Mesendoderm (in vitro differentiated cells): ENCODE data around the gene UGT1A9.

Experiments used
- DNase-seq: peaks from one replicate; pipeline ENCODE4 v3.0.0; 2013
- H2AK5ac ChIP-seq: 2 replicates; pipeline ENCODE4 v1.6.1; 2013; ENCODE audit warnings: low read length, inconsistent platforms
- H2BK120ac ChIP-seq: 2 replicates; pipeline ENCODE4 v1.6.1; 2013; ENCODE audit warnings: low read depth, mild to moderate bottlenecking, low read length, moderate library complexity, mixed read lengths
- H2BK15ac ChIP-seq: replicated peaks from 2 replicates; pipeline ENCODE4 v1.6.1; 2013; ENCODE audit warnings: low read depth, mild to moderate bottlenecking, moderate library complexity
- H2BK5ac ChIP-seq: 2 replicates; pipeline ENCODE4 v1.6.1; 2013; ENCODE audit warnings: low read length, inconsistent platforms
- H3K18ac ChIP-seq: 2 replicates; pipeline ENCODE4 v1.6.1; 2013; ENCODE audit warnings: mild to moderate bottlenecking, low read length, mixed read lengths
- H3K23ac ChIP-seq: one replicate; pipeline ENCODE4 v1.6.1; 2013; ENCODE audit warnings: low read length
- H3K27ac ChIP-seq: 2 replicates; pipeline ENCODE4 v1.5.1; 2013; ENCODE audit warnings: low read depth, mild to moderate bottlenecking, inconsistent platforms, low read length, moderate library complexity
- H3K27me3 ChIP-seq: 2 replicates; pipeline ENCODE4 v1.6.1; 2013; ENCODE audit warnings: low read length, control low read depth, mild to moderate bottlenecking, inconsistent platforms; ENCODE audit not compliant: insufficient read depth, poor library complexity
- H3K36me3 ChIP-seq: 2 replicates; pipeline ENCODE4 v1.6.1; 2013; ENCODE audit warnings: low read length, inconsistent platforms; ENCODE audit not compliant: control insufficient read depth, insufficient read depth
- H3K4ac ChIP-seq: one replicate; pipeline ENCODE4 v1.6.1; 2013; ENCODE audit warnings: low read depth, mild to moderate bottlenecking, low read length, moderate library complexity
- H3K4me1 ChIP-seq: 2 replicates; pipeline ENCODE4 v1.6.1; 2013; ENCODE audit warnings: low read depth, low read length, inconsistent platforms; ENCODE audit not compliant: control insufficient read depth
- H3K4me2 ChIP-seq: 2 replicates; pipeline ENCODE4 v1.6.1; 2013; ENCODE audit warnings: low read length
- H3K4me3 ChIP-seq: 2 replicates; pipeline ENCODE4 v1.5.1; 2013; ENCODE audit warnings: mild to moderate bottlenecking, low read length
- H3K56ac ChIP-seq: one replicate; pipeline ENCODE4 v1.6.1; 2013; ENCODE audit warnings: low read length
- H3K79me1 ChIP-seq: 2 replicates; pipeline ENCODE4 v1.6.1; 2013; ENCODE audit warnings: low read length, inconsistent platforms
- H3K79me2 ChIP-seq: 2 replicates; pipeline ENCODE4 v1.6.1; 2013; ENCODE audit warnings: mild to moderate bottlenecking, low read length; ENCODE audit not compliant: control insufficient read depth, insufficient read depth
- H3K9ac ChIP-seq: 2 replicates; pipeline ENCODE4 v1.6.1; 2013; ENCODE audit warnings: low read length, inconsistent platforms
- H4K5ac ChIP-seq: one replicate; pipeline ENCODE4 v1.6.1; 2013; ENCODE audit warnings: low read length
- H4K8ac ChIP-seq: one replicate; pipeline ENCODE4 v1.6.1; 2013; ENCODE audit warnings: low read depth, mild to moderate bottlenecking, control low read depth, low read length, moderate library complexity
- WGBS: extraction: QIAGEN DNeasy Blood & Tissue Kit; methylation state at CpG from one replicate; pipeline ENCODE4 v1.1.7; 2013; ENCODE audit warnings: low lambda C conversion rate, missing lambda C conversion rate; ENCODE audit not compliant: insufficient coverage; ENCODE audit errors: extremely low coverage; 5-methylcytosine and 5-hydroxymethylcytosine counted together

UGT1A9 gene

GRCh38 chr2:233690444-233690843, 18.7 kb downstream of the UGT1A9 start:
- H3K79me2 ChIP-seq, result no peaks in the 10 kb centered on the region
- no peak overlapping the region for H3K4me3 ChIP-seq
- DNase-seq, result no peak
- no peak overlapping the region for H3K27ac ChIP-seq
- H2BK15ac ChIP-seq, result no peak overlapping the region
- H3K79me1 ChIP-seq, result no peaks in the 10 kb centered on the region
- H3K27me3 ChIP-seq, result no peaks in the 10 kb centered on the region
- H2AK5ac ChIP-seq, result no peak overlapping the region
- H2BK5ac ChIP-seq, result no peak overlapping the region
- no peaks in the 10 kb centered on the region for H3K4me1 ChIP-seq
- no peak overlapping the region for H2BK120ac ChIP-seq
- no peak overlapping the region for H3K23ac ChIP-seq
- H3K9ac ChIP-seq, result no peak overlapping the region
- no CpG with 5 or more reads among the region's 4 CpGs for WGBS
- H3K4me2 ChIP-seq, result no peak overlapping the region
- no peaks in the 10 kb centered on the region for H3K36me3 ChIP-seq
- H4K5ac ChIP-seq, result no peak overlapping the region
- no peak overlapping the region for H3K4ac ChIP-seq
- H3K56ac ChIP-seq, result no peak overlapping the region
- no peak overlapping the region for H4K8ac ChIP-seq
- no peak overlapping the region for H3K18ac ChIP-seq

GRCh38 chr2:233691443-233692433, 20.0 kb downstream of the UGT1A9 start:
- Histone ChIP-seq H2AK5ac (no peak overlapping the region), H2BK15ac (no peak overlapping the region), H3K23ac (no peak overlapping the region), H3K4me1 (no peaks in the 10 kb centered on the region), H4K5ac (no peak overlapping the region), H3K36me3 (no peaks in the 10 kb centered on the region), H3K4me2 (no peak overlapping the region), H3K79me1 (no peaks in the 10 kb centered on the region), H3K4me3 (no peak overlapping the region), H3K4ac (no peak overlapping the region), H2BK5ac (no peak overlapping the region), H3K18ac (no peak overlapping the region), H3K27ac (no peak overlapping the region), H3K9ac (no peak overlapping the region), H3K27me3 (no peaks in the 10 kb centered on the region), H4K8ac (no peak overlapping the region), H3K79me2 (no peaks in the 10 kb centered on the region), H2BK120ac (no peak overlapping the region), H3K56ac (no peak overlapping the region)
- no CpG with 5 or more reads among the region's 11 CpGs for WGBS
- no peak for DNase-seq

GRCh38 chr2:233692648-233693047, 20.9 kb downstream of the UGT1A9 start, which contains the start of gene UGT1A6:
Gene UGT1A6 (plus strand): TSS chr2:233692890. CDS start chr2:233693005, 115 bp downstream.
- no peak within 1 kb of the TSS for H3K9ac ChIP-seq
- H4K8ac ChIP-seq, result no peak within 1 kb of the TSS
- H3K4ac ChIP-seq, result no peak within 1 kb of the TSS
- H3K23ac ChIP-seq, result no peak within 1 kb of the TSS
- H3K56ac ChIP-seq, result no peak within 1 kb of the TSS
- no peak within 1 kb of the TSS for H3K18ac ChIP-seq
- no peaks in the 10 kb centered on the region for H3K4me1 ChIP-seq
- H2AK5ac ChIP-seq, result no peak within 1 kb of the TSS
- H3K4me2 ChIP-seq, result no peak within 1 kb of the TSS
- H4K5ac ChIP-seq, result no peak within 1 kb of the TSS
- H3K4me3 ChIP-seq, result no peak within 1 kb of the TSS
- no peak within 1 kb of the TSS for H3K27ac ChIP-seq
- no peaks in the 10 kb centered on the region for H3K79me2 ChIP-seq
- no peaks in the 10 kb centered on the region for H3K27me3 ChIP-seq
- H3K79me1 ChIP-seq, result no peaks in the 10 kb centered on the region
- H2BK120ac ChIP-seq, result no peak within 1 kb of the TSS
- no CpG with 5 or more reads among the region's 4 CpGs for WGBS
- H3K36me3 ChIP-seq, result no peaks in the 10 kb centered on the region
- H2BK15ac ChIP-seq, result no peak within 1 kb of the TSS
- no peak within 1 kb of the TSS for H2BK5ac ChIP-seq
- DNase-seq, result no peak

- Histone ChIP-seq H3K4me3 (no peak overlapping the region), H3K4me2 (no peak overlapping the region), H3K4ac (no peak overlapping the region), H3K36me3 (no peaks in the 10 kb centered on the region), H3K4me1 (no peaks in the 10 kb centered on the region), H4K8ac (no peak overlapping the region), H3K27me3 (no peaks in the 10 kb centered on the region), H2AK5ac (no peak overlapping the region), H4K5ac (no peak overlapping the region), H3K18ac (no peak overlapping the region), H3K23ac (no peak overlapping the region), H2BK5ac (no peak overlapping the region), H2BK120ac (no peak overlapping the region), H2BK15ac (no peak overlapping the region), H3K79me1 (no peaks in the 10 kb centered on the region), H3K27ac (no peak overlapping the region), H3K79me2 (no peaks in the 10 kb centered on the region), H3K56ac (no peak overlapping the region), H3K9ac (no peak overlapping the region)
- WGBS, result no CpG with 5 or more reads among the region's 6 CpGs
- DNase-seq, result no peak
These were observed 22.3 kb downstream of the UGT1A9 start for GRCh38 chr2:233693963-233694362.

- no peak for DNase-seq
- Histone ChIP-seq H2BK120ac (no peak overlapping the region), H3K18ac (no peak overlapping the region), H2BK5ac (no peak overlapping the region), H4K5ac (no peak overlapping the region), H3K4ac (no peak overlapping the region), H2BK15ac (no peak overlapping the region), H3K79me2 (no peaks in the 10 kb centered on the region), H3K36me3 (no peaks in the 10 kb centered on the region), H3K9ac (no peak overlapping the region), H4K8ac (no peak overlapping the region), H3K27me3 (no peaks in the 10 kb centered on the region), H3K56ac (no peak overlapping the region), H3K4me3 (no peak overlapping the region), H3K4me2 (no peak overlapping the region), H3K4me1 (no peaks in the 10 kb centered on the region), H2AK5ac (no peak overlapping the region), H3K79me1 (no peaks in the 10 kb centered on the region), H3K23ac (no peak overlapping the region), H3K27ac (no peak overlapping the region)
- WGBS, result no CpG with 5 or more reads among the region's 4 CpGs
These were observed 27.0 kb downstream of the UGT1A9 start for GRCh38 chr2:233698740-233699139.
